Vagina (tissue), 2 donors: ENCODE measurements around the gene ARID2.

Experiments used
- CTCF ChIP-seq, 3 experiments: fragments of 450-650 bp in 2 of 3; fragments of 200-600 bp in 1 of 3; sonication (generic) in 1 of 3; IDR thresholded peaks; one replicate each; pipeline ENCODE4 v1.5.1; 2017 to 2019; ENCODE audit warnings: antibody characterized with exemption in 3 of 3, mild to moderate bottlenecking in 2 of 3, moderate library complexity in 2 of 3
- POLR2AphosphoS5 ChIP-seq, 2 donors: sonication (generic); formaldehyde crosslinking; IDR thresholded peaks; one replicate each; pipeline ENCODE4 v1.9.0; 2017; ENCODE audit warnings: antibody characterized with exemption in 2 of 2, mild to moderate bottlenecking in 2 of 2, low read depth in 1 of 2; ENCODE audit not compliant: insufficient read depth in 1 of 2

GRCh38 chr12:45775465-45775864 lies 46.0 kb downstream of the ARID2 start:
- TF ChIP-seq CTCF (IDR thresholded peaks at IDR 0.05): no peak
- TF ChIP-seq POLR2AphosphoS5 (IDR thresholded peaks at IDR 0.05; ENCODE audit: insufficient read depth in 1 of 2, low read depth in 1 of 2): no peak
